ENCODE results near the gene GREM2. TPM values are rescaled to one million over a fixed set of nuclear protein-coding genes. Genes with fewer than 3 reads are reported as not detected.

GREM2 gene
- total and polyA plus RNA-seq, 10 of the 15 experiments (the other 5 are each of a cell fraction or from before 2014, with no cell fraction given): not detected

DNA sequence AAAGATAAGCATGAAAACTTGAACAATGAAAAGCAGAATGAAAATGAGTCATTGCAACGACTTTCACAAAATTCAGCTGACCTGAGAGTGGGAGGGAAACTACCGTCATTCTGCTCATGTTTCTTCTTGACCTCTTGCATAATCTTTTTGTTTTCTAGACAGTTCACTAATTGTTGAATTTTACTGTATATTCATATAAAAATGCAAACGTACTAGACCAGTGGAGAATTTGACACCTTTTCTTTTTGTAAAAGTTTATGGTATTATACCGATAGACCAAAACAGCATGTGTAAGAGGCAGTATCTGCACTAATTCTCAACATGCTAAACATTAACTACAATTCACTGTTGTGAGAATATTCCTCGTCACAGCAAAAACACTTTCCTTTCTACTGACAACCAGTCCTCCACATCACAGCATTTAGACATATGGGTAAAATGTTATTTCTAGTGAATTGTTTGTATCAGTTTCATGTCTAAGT, 137.8 kb downstream of the GREM2 start (continued):
- TF ChIP-seq TCF7 (IDR thresholded peaks at IDR 0.05; ENCODE audit: borderline replicate concordance) (no peak), RB1 (IDR thresholded peaks at IDR 0.05; ENCODE audit: borderline replicate concordance) (no peak), DPF2 (IDR thresholded peaks at IDR 0.05) (0 out of 2 replicates have a peak, but pooled peaks have one; percentile 37), FOS (IDR thresholded peaks at IDR 0.05; ENCODE audit: borderline replicate concordance, extremely low read depth, insufficient read length) (no peak), ZNF384 (IDR thresholded peaks at IDR 0.05; ENCODE audit: borderline replicate concordance, low read depth, low read length) (no peak), MEF2B (IDR thresholded peaks at IDR 0.05; ENCODE audit: partially characterized antibody, poor library complexity, severe bottlenecking) (peak; percentile 58), ZNF622 (IDR thresholded peaks at IDR 0.05) (no peak), MEF2A (IDR thresholded peaks at IDR 0.05; ENCODE audit: insufficient read depth, low read depth, low read length) (no peak), POU2F2 (IDR thresholded peaks at IDR 0.05; ENCODE audit: borderline replicate concordance, low read depth, low read length) (no peak), ZNF24 (IDR thresholded peaks at IDR 0.05) (no peak), SMAD5 (IDR thresholded peaks at IDR 0.05; ENCODE audit: low read depth) (no peak), PAX5 (IDR thresholded peaks at IDR 0.05; ENCODE audit: borderline replicate concordance, low read depth, low read length) (no peak), FOXM1 (IDR thresholded peaks at IDR 0.05; ENCODE audit: low read depth, low read length) (no peak), CREB1 (IDR thresholded peaks at IDR 0.05; ENCODE audit: low read depth) (no peak), SIX5 (IDR thresholded peaks at IDR 0.05; ENCODE audit: low read depth, low read length, severe bottlenecking) (no peak)
- TF ChIP-seq, protein P1, sequence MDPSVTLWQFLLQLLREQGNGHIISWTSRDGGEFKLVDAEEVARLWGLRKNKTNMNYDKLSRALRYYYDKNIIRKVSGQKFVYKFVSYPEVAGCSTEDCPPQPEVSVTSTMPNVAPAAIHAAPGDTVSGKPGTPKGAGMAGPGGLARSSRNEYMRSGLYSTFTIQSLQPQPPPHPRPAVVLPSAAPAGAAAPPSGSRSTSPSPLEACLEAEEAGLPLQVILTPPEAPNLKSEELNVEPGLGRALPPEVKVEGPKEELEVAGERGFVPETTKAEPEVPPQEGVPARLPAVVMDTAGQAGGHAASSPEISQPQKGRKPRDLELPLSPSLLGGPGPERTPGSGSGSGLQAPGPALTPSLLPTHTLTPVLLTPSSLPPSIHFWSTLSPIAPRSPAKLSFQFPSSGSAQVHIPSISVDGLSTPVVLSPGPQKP (IDR thresholded peaks at IDR 0.05; ENCODE audit: low read depth, low read length): no peak
- TF ChIP-seq, protein P2, sequence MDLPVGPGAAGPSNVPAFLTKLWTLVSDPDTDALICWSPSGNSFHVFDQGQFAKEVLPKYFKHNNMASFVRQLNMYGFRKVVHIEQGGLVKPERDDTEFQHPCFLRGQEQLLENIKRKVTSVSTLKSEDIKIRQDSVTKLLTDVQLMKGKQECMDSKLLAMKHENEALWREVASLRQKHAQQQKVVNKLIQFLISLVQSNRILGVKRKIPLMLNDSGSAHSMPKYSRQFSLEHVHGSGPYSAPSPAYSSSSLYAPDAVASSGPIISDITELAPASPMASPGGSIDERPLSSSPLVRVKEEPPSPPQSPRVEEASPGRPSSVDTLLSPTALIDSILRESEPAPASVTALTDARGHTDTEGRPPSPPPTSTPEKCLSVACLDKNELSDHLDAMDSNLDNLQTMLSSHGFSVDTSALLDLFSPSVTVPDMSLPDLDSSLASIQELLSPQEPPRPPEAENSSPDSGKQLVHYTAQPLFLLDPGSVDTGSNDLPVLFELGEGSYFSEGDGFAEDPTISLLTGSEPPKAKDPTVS (IDR thresholded peaks at IDR 0.05; ENCODE audit: low read depth, low read length): no peak
- TF ChIP-seq, protein P3, sequence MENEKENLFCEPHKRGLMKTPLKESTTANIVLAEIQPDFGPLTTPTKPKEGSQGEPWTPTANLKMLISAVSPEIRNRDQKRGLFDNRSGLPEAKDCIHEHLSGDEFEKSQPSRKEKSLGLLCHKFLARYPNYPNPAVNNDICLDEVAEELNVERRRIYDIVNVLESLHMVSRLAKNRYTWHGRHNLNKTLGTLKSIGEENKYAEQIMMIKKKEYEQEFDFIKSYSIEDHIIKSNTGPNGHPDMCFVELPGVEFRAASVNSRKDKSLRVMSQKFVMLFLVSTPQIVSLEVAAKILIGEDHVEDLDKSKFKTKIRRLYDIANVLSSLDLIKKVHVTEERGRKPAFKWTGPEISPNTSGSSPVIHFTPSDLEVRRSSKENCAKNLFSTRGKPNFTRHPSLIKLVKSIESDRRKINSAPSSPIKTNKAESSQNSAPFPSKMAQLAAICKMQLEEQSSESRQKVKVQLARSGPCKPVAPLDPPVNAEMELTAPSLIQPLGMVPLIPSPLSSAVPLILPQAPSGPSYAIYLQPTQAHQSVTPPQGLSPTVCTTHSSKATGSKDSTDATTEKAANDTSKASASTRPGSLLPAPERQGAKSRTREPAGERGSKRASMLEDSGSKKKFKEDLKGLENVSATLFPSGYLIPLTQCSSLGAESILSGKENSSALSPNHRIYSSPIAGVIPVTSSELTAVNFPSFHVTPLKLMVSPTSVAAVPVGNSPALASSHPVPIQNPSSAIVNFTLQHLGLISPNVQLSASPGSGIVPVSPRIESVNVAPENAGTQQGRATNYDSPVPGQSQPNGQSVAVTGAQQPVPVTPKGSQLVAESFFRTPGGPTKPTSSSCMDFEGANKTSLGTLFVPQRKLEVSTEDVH (IDR thresholded peaks at IDR 0.05; ENCODE audit: low read depth, partially characterized antibody): no peak
- TF ChIP-seq, protein P4, sequence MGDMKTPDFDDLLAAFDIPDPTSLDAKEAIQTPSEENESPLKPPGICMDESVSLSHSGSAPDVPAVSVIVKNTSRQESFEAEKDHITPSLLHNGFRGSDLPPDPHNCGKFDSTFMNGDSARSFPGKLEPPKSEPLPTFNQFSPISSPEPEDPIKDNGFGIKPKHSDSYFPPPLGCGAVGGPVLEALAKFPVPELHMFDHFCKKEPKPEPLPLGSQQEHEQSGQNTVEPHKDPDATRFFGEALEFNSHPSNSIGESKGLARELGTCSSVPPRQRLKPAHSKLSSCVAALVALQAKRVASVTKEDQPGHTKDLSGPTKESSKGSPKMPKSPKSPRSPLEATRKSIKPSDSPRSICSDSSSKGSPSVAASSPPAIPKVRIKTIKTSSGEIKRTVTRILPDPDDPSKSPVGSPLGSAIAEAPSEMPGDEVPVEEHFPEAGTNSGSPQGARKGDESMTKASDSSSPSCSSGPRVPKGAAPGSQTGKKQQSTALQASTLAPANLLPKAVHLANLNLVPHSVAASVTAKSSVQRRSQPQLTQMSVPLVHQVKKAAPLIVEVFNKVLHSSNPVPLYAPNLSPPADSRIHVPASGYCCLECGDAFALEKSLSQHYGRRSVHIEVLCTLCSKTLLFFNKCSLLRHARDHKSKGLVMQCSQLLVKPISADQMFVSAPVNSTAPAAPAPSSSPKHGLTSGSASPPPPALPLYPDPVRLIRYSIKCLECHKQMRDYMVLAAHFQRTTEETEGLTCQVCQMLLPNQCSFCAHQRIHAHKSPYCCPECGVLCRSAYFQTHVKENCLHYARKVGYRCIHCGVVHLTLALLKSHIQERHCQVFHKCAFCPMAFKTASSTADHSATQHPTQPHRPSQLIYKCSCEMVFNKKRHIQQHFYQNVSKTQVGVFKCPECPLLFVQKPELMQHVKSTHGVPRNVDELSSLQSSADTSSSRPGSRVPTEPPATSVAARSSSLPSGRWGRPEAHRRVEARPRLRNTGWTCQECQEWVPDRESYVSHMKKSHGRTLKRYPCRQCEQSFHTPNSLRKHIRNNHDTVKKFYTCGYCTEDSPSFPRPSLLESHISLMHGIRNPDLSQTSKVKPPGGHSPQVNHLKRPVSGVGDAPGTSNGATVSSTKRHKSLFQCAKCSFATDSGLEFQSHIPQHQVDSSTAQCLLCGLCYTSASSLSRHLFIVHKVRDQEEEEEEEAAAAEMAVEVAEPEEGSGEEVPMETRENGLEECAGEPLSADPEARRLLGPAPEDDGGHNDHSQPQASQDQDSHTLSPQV (IDR thresholded peaks at IDR 0.05): no peak
- TF ChIP-seq, protein P5, sequence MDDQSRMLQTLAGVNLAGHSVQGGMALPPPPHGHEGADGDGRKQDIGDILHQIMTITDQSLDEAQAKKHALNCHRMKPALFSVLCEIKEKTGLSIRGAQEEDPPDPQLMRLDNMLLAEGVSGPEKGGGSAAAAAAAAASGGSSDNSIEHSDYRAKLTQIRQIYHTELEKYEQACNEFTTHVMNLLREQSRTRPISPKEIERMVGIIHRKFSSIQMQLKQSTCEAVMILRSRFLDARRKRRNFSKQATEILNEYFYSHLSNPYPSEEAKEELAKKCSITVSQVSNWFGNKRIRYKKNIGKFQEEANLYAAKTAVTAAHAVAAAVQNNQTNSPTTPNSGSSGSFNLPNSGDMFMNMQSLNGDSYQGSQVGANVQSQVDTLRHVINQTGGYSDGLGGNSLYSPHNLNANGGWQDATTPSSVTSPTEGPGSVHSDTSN (IDR thresholded peaks at IDR 0.05; ENCODE audit: insufficient replicate concordance, low read depth, low read length): no peak

All from GM12878 (cell line).